Measurements from ENCODE around the gene TCP11L2. TPM values are rescaled to one million over a fixed set of nuclear protein-coding genes. Genes with fewer than 3 reads are reported as not detected.

TCP11L2 gene
- total RNA-seq, 3 donors from 2014 or later (not counting 1 experiment from before 2014, with no cell fraction given) = 68.8 to 97.7 (median 71.1) TPM

DNA sequence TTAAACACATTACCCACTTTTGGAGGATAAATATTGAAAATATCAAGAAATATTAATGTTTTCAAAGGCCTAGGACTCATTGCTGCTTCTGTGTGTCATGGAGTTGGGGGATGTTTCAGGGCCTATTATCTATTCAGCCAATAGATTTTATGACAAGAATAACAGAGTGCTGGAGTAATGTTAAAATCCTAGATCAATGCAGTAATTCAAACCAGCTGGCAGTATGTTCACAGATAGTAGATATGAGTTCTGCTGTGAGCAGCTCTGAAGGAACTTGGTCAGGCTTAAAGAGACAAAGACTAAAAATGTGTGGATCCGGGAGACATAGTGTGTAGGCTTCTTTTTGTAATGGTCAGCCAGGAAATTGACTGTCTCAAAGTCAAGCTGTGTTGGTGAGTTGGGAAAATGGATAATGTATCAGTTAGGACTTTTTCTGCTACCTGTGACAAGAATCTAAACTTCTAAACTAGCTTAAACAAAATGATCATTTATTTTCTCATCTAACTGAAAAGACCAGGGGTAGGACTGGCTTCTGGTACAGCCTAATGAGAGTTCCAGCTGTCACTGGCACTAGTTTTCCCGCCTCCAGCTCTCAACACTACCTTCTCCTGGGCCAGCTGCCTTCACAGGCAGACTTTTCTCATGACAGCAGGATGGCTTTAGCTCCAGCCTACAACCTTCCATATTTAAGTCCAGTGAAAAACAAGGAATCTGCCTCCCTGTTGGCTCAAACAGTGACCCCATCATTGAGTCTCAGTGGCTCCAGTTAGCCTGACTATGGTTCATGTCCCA is 38.7 kb downstream of the TCP11L2 start:
- WGBS (ENCODE audit: insufficient coverage) = 97% methylated on average over 2 of the region's 2 CpGs
- DNase-seq (no peak), ATAC-seq (no peak)
- H3K4me1 Mint-ChIP-seq = peaks cover 0 to 6% of the 10 kb centered on the region in 2 donors
- Histone ChIP-seq H3K36me3 (ENCODE audit: control insufficient read depth, insufficient read depth, low read length) (peaks cover 26% of the 10 kb centered on the region), H3K27ac (ENCODE audit: low read length) (no peak overlapping the region), H3K9me3 (ENCODE audit: control insufficient read depth, insufficient read depth, low read length) (no peaks in the 10 kb centered on the region), H3K4me3 (ENCODE audit: low read length) (no peak overlapping the region), H3K4me1 (ENCODE audit: control insufficient read depth, insufficient read depth, low read length) (no peaks in the 10 kb centered on the region), H3K27me3 (ENCODE audit: control insufficient read depth, insufficient read depth, low read length) (no peaks in the 10 kb centered on the region)
- H3K36me3 Mint-ChIP-seq = peaks cover 5% of the 10 kb centered on the region
- intact Hi-C loops (cut with micrococcal nuclease) = no loop called here
- H3K27ac Mint-ChIP-seq = peak overlapping the region in 1 of 2 donors; percentile 30
- no peaks in the 10 kb centered on the region for H3K9me3 Mint-ChIP-seq
- TF ChIP-seq, protein P1, sequence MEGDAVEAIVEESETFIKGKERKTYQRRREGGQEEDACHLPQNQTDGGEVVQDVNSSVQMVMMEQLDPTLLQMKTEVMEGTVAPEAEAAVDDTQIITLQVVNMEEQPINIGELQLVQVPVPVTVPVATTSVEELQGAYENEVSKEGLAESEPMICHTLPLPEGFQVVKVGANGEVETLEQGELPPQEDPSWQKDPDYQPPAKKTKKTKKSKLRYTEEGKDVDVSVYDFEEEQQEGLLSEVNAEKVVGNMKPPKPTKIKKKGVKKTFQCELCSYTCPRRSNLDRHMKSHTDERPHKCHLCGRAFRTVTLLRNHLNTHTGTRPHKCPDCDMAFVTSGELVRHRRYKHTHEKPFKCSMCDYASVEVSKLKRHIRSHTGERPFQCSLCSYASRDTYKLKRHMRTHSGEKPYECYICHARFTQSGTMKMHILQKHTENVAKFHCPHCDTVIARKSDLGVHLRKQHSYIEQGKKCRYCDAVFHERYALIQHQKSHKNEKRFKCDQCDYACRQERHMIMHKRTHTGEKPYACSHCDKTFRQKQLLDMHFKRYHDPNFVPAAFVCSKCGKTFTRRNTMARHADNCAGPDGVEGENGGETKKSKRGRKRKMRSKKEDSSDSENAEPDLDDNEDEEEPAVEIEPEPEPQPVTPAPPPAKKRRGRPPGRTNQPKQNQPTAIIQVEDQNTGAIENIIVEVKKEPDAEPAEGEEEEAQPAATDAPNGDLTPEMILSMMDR (IDR thresholded peaks at IDR 0.05) = no peak
- H3K4me3 Mint-ChIP-seq = no peak overlapping the region
- no peaks in the 10 kb centered on the region for H3K27me3 Mint-ChIP-seq (ENCODE audit: low read depth in 2 of 2)

DNA sequence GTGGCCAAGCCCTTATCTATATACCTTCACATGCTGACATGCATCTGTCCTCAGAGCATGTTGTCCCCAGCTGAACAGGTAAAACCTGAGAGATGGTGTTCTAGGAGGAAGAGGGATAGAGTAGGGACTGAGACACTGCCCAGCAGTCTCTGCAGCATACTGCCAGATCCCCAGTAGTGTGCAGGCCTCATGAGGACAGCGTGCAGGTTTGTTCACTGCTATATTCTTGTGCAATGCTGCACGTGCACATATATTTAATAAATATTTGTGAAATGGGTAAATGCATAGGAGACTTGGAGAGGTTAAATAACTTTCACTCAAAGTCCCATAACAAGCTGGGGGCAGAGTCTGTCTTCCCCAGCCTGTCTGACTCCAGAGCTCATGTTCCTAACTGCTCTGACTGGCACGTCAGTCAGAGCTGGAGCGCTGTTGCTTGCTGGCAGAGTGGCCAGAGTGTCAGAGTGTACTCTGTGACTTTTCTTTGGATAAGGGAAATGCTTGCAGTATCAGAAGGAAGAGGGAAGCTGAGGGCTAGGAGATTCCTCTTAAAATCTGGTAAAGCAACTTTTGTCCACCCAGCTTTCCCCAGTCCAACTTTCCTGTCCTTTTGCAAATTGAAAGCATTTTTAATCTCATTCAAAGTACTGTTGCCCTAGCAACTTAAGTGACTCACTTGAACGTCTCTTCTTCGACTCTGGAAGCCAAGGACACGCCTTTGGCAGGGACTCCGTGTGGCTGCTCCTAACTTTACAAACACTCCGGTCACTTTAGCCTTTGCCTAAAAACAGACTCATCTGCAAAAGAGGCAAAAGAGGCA is 40.1 kb downstream of the TCP11L2 start:
- Mint-ChIP-seq H3K36me3 (peaks cover 5% of the 10 kb centered on the region), H3K9me3 (no peaks in the 10 kb centered on the region), H3K27ac (no peak overlapping the region), H3K4me3 (no peak overlapping the region), H3K4me1 (peaks cover 0 to 6% of the 10 kb centered on the region in 2 donors), H3K27me3 (ENCODE audit: low read depth in 2 of 2) (no peaks in the 10 kb centered on the region)
- ATAC-seq (no peak), DNase-seq (no peak)
- no peaks in the 10 kb centered on the region for H3K27me3 ChIP-seq (ENCODE audit: control insufficient read depth, insufficient read depth, low read length)
- H3K9me3 ChIP-seq (ENCODE audit: control insufficient read depth, insufficient read depth, low read length) = no peaks in the 10 kb centered on the region
- 96% methylated on average over 7 of the region's 9 CpGs for whole genome bisulfite sequencing (ENCODE audit: insufficient coverage)
- no peak overlapping the region for H3K27ac ChIP-seq (ENCODE audit: low read length)
- peaks cover 31% of the 10 kb centered on the region for H3K36me3 ChIP-seq (ENCODE audit: control insufficient read depth, insufficient read depth, low read length)
- no peak overlapping the region for H3K4me3 ChIP-seq (ENCODE audit: low read length)
- TF ChIP-seq, protein P1 (IDR thresholded peaks at IDR 0.05) = no peak
- intact Hi-C loops (cut with micrococcal nuclease) = no loop called here
- no peaks in the 10 kb centered on the region for H3K4me1 ChIP-seq (ENCODE audit: control insufficient read depth, insufficient read depth, low read length)

DNA sequence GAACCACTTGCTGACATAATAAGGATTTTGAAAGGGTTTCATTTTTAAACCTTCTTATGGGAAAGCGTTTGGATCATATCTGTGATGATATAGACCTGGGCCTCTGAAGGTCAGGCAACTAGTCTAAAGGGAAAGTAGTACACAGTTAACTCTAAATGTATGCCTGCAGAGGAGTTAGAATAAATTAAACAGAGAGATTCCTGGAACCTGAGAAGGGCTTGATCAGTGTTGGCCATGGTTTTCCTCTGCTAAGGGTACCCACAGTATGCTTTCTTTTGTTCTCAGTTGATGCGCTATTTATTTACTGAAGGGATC is 40.6 kb downstream of the TCP11L2 start:
- Histone ChIP-seq H3K27ac (ENCODE audit: low read length) (no peak overlapping the region), H3K27me3 (ENCODE audit: control insufficient read depth, insufficient read depth, low read length) (no peaks in the 10 kb centered on the region), H3K9me3 (ENCODE audit: control insufficient read depth, insufficient read depth, low read length) (no peaks in the 10 kb centered on the region), H3K36me3 (ENCODE audit: control insufficient read depth, insufficient read depth, low read length) (peaks cover 31% of the 10 kb centered on the region), H3K4me1 (ENCODE audit: control insufficient read depth, insufficient read depth, low read length) (no peaks in the 10 kb centered on the region), H3K4me3 (ENCODE audit: low read length) (no peak overlapping the region)
- ATAC-seq (no peak), DNase-seq (no peak)
- Mint-ChIP-seq H3K4me3 (no peak overlapping the region), H3K27ac (no peak overlapping the region), H3K4me1 (peaks cover 0 to 6% of the 10 kb centered on the region in 2 donors), H3K36me3 (peaks cover 5% of the 10 kb centered on the region), H3K27me3 (ENCODE audit: low read depth in 2 of 2) (no peaks in the 10 kb centered on the region), H3K9me3 (no peaks in the 10 kb centered on the region)
- intact Hi-C loops (cut with micrococcal nuclease) = no loop called here
- WGBS (ENCODE audit: insufficient coverage) = 100% methylated on average over 1 of the region's 2 CpGs
- TF ChIP-seq, protein P1 (IDR thresholded peaks at IDR 0.05) = no peak
